Posterior vena cava (tissue), 2 donors: Measurements from ENCODE around the gene ANAPC2. TPM values are rescaled to one million over a fixed set of nuclear protein-coding genes. Genes with fewer than 3 reads are reported as not detected.

Experiments
- DNase-seq: peaks from one replicate; pipeline ENCODE4 v3.0.0-alpha.2; 2020; ENCODE audit warnings: low spot score
- intact Hi-C, 2 donors: fragments of 100-400 bp; cut with DNase I; formaldehyde crosslinking; loops; one replicate each; pipeline versions ENCODE4 v1.14.1 to v1.14.2; 2022 to 2023
- total RNA-seq, 2 donors: library from RNA; stranded (reverse); fragmentation: NEBNext Ultra II Directional; extraction: Animal tissue kit (Norgen Biotek cat#: 25700); gene quantifications; one replicate each; pipeline ENCODE4 v1.2.1, GENCODE V29; 2021
- donor health status: DM: yes; HTN: yes; CAD: no.
- donor health status: DM: yes; HTN: yes; CAD: no.

The ANAPC2 gene
- total RNA-seq, 2 donors from 2014 or later, result 39.1 to 42.3 TPM

GRCh38 chr9:137168904-137169856 is 19.2 kb downstream of the ANAPC2 start:
- intact Hi-C loops, result no loop called here
- no peak for DNase-seq

GRCh38 chr9:137168573-137168903 is 19.8 kb downstream of the ANAPC2 start:
- intact Hi-C loops, result no loop called here
- no peak for DNase-seq

DNA sequence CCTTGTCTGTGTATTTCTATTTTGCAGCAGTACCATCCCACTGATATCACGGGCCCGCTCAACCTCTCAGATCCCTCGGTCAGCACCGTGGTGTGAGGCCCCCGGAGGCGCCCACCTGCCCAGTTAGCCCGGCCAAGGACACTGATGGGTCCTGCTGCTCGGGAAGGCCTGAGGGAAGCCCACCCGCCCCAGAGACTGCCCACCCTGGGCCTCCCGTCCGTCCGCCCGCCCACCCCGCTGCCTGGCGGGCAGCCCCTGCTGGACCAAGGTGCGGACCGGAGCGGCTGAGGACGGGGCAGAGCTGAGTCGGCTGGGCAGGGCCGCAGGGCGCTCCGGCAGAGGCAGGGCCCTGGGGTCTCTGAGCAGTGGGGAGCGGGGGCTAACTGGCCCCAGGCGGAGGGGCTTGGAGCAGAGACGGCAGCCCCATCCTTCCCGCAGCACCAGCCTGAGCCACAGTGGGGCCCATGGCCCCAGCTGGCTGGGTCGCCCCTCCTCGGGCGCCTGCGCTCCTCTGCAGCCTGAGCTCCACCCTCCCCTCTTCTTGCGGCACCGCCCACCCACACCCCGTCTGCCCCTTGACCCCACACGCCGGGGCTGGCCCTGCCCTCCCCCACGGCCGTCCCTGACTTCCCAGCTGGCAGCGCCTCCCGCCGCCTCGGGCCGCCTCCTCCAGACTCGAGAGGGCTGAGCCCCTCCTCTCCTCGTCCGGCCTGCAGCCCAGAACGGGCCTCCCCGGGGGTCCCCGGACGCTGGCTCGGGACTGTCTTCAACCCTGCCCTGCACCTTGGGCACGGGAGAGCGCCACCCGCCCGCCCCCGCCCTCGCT is 20.4 kb downstream of the ANAPC2 start:
- intact Hi-C loops, result no loop called here
- DNase-seq, result no peak

DNA sequence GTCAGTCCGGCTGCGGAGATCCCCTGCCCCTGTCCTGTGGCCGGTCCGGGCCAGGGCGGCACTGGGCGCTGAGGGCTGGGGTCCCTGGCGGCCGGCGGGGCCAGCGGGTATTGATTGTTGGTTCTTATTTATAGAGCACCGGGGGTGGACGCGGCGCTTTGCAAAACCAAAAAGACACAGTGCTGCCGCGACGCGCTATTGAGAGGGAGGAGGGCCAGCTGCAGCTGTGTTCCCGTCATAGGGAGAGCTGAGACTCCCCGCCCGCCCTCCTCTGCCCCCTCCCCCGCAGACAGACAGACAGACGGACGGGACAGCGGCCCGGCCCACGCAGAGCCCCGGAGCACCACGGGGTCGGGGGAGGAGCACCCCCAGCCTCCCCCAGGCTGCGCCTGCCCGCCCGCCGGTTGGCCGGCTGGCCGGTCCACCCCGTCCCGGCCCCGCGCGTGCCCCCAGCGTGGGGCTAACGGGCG is 21.0 kb downstream of the ANAPC2 start:
- DNase-seq, result no peak
- intact Hi-C loops, result no loop called here

GRCh38 chr9:137166380-137167229 is 21.8 kb downstream of the ANAPC2 start:
- DNase-seq, result no peak
- intact Hi-C loops, result no loop called here

GRCh38 chr9:137165250-137165836 is 23.0 kb downstream of the ANAPC2 start:
- intact Hi-C loops, result no loop called here
- no peak for DNase-seq

GRCh38 chr9:137164370-137165249 is 23.8 kb downstream of the ANAPC2 start:
- DNase-seq, result no peak

GRCh38 chr9:137163805-137164204 is 24.6 kb downstream of the ANAPC2 start:
- intact Hi-C loops, result no loop called here
- no peak for DNase-seq

More at GRCh38 chr9:137164370-137165249, 23.8 kb downstream of the ANAPC2 start:
- intact Hi-C loops, result no loop called here

GRCh38 chr9:137163365-137163715 is 25.0 kb downstream of the ANAPC2 start:
- intact Hi-C loops, result no loop called here
- no peak for DNase-seq

DNA sequence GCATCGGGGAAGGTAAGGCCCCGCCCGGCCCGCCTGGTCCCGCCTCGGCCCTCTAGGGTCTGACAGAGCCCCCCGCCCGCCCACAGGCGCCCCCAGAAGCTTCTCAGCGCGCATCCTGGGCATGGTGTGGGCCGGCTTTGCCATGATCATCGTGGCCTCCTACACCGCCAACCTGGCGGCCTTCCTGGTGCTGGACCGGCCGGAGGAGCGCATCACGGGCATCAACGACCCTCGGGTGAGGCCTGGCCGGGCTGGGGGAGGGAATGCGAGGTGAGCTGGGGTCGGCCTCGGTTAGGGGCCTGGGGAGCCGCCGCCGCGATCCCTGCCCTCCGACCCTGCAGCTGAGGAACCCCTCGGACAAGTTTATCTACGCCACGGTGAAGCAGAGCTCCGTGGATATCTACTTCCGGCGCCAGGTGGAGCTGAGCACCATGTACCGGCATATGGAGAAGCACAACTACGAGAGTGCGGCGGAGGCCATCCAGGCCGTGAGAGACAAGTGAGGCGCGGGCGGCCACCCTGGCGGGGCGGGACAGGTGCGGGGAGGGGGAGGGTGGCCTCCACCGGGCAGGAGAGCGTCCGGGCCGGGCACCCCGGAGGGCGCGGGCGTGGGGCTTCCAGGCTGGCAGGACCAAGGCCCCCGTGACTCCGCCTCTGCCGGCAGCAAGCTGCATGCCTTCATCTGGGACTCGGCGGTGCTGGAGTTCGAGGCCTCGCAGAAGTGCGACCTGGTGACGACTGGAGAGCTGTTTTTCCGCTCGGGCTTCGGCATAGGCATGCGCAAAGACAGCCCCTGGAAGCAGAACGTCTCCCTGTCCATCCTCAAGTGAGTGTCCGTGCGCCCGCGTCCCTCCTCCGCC is 25.6 kb downstream of the ANAPC2 start:
- intact Hi-C loops, result no loop called here
- DNase-seq, result no peak

- intact Hi-C loops, result no loop called here
- DNase-seq, result no peak
These were observed 26.5 kb downstream of the ANAPC2 start for GRCh38 chr9:137161558-137162486.

DNA sequence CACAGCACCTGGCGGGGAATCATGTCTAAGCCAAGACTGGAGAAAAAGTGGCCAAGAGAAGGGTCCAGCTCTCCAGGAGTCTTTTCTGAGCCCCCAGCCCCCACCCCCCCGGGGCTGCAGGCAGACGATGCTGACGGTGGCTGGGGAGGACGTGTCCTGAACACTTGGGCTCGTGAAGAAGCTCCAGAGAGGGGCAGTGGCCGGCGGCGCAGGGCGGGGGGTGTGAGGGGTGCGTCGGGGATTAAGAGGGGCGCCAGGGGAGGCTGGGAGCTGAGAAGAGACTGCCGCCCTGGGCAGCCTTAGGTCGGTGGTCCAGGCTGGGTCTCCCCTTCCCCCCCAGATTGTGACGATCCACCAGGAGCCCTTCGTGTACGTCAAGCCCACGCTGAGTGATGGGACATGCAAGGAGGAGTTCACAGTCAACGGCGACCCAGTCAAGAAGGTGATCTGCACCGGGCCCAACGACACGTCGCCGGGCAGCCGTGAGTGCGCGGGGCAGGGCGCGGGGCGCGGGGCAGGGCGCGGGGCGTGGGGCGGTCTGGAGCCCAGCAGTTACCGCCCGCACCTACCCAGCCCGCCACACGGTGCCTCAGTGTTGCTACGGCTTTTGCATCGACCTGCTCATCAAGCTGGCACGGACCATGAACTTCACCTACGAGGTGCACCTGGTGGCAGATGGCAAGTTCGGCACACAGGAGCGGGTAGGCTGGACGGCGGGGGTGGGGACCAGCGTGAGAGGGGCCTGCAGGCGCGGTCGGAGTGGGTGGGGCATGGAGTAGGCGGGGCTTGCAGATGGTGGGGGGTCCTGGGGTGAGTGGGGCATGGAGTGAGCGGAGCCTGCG is 27.4 kb downstream of the ANAPC2 start:
- no peak for DNase-seq
- intact Hi-C loops, result no loop called here

DNA sequence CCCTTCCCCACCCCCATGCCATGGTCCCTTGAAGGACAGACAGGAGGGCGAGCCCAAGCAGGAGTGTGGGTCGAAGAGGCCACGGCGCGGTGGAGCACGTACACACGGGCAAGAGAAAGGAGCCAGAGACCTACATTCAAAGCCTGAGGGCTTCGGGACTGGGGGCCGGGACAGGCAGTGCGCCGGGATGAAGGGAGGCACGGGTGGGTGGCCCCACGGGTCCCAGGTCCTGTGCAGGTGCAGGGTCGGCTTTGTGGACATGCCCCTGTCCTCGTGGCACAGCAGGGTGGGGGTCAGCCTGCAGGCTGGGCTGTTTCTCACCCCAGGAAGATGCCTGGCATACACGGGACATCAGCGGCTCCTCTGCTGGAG is 28.3 kb downstream of the ANAPC2 start:
- DNase-seq, result no peak

GRCh38 chr9:137159105-137160053 is 29.0 kb downstream of the ANAPC2 start:
- no peak for DNase-seq
- intact Hi-C loops, result no loop called here

More for the DNA sequence above, 28.3 kb downstream of the ANAPC2 start:
- intact Hi-C loops, result no loop called here
